Neutrophil (primary cell): ENCODE results near the gene ERP27.

Experiments
- H3K27ac ChIP-seq: fragments of 200-600 bp; sonication (generic); 2 replicates; pipeline ENCODE4 v1.5.1; 2016; ENCODE audit warnings: mild to moderate bottlenecking, moderate library complexity
- H3K27me3 ChIP-seq: fragments of 200-600 bp; sonication (generic); 2 replicates; pipeline ENCODE4 v1.6.0; 2016; ENCODE audit warnings: mild to moderate bottlenecking
- H3K36me3 ChIP-seq: fragments of 200-600 bp; sonication (generic); 2 replicates; pipeline ENCODE4 v1.5.1; 2017
- H3K4me1 ChIP-seq, 2 experiments: fragments of 200-600 bp in 1 of 2; sonication (generic) in 1 of 2; 1 replicate in 1 of 2; 2 replicates in 1 of 2; pipeline versions ENCODE4 v1.5.1 to v1.6.1; 2013 to 2016; ENCODE audit warnings: low read depth in 1 of 2, low read length in 1 of 2, mild to moderate bottlenecking in 1 of 2, moderate library complexity in 1 of 2; ENCODE audit not compliant: control insufficient read depth in 1 of 2, insufficient read depth in 1 of 2
- H3K4me3 ChIP-seq, 2 experiments: fragments of 200-600 bp in 1 of 2; sonication (generic) in 1 of 2; 1 replicate in 1 of 2; 2 replicates in 1 of 2; pipeline ENCODE4 v1.5.1; 2013 to 2016; ENCODE audit warnings: low read depth in 1 of 2, low read length in 1 of 2, mild to moderate bottlenecking in 1 of 2, moderate library complexity in 1 of 2
- H3K9me3 ChIP-seq: fragments of 200-600 bp; sonication (generic); 2 replicates; pipeline ENCODE4 v1.5.1; 2016
- TF ChIP-seq, protein P1 (sequence below): fragments of 200-600 bp; sonication (generic); IDR thresholded peaks from 2 replicates; pipeline ENCODE4 v1.5.1; 2016; ENCODE audit warnings: antibody characterized with exemption

Gene ERP27

GRCh38 chr12:14931359-14931758 is 7.0 kb downstream of the ERP27 start:
- no peak overlapping the region for H3K27ac ChIP-seq
- H3K9me3 ChIP-seq, result no peaks in the 10 kb centered on the region
- H3K4me1 ChIP-seq, result no peaks in the 10 kb centered on the region
- H3K4me3 ChIP-seq, result no peak overlapping the region
- peaks cover 62% of the 10 kb centered on the region for H3K36me3 ChIP-seq
- TF ChIP-seq, protein P1, sequence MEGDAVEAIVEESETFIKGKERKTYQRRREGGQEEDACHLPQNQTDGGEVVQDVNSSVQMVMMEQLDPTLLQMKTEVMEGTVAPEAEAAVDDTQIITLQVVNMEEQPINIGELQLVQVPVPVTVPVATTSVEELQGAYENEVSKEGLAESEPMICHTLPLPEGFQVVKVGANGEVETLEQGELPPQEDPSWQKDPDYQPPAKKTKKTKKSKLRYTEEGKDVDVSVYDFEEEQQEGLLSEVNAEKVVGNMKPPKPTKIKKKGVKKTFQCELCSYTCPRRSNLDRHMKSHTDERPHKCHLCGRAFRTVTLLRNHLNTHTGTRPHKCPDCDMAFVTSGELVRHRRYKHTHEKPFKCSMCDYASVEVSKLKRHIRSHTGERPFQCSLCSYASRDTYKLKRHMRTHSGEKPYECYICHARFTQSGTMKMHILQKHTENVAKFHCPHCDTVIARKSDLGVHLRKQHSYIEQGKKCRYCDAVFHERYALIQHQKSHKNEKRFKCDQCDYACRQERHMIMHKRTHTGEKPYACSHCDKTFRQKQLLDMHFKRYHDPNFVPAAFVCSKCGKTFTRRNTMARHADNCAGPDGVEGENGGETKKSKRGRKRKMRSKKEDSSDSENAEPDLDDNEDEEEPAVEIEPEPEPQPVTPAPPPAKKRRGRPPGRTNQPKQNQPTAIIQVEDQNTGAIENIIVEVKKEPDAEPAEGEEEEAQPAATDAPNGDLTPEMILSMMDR, result no peak
- no peaks in the 10 kb centered on the region for H3K27me3 ChIP-seq

GRCh38 chr12:14930299-14930698 is 8.0 kb downstream of the ERP27 start:
- TF ChIP-seq, protein P1, result no peak
- Histone ChIP-seq H3K27me3 (no peaks in the 10 kb centered on the region), H3K9me3 (no peaks in the 10 kb centered on the region), H3K27ac (no peak overlapping the region), H3K4me1 (no peaks in the 10 kb centered on the region), H3K36me3 (peaks cover 55% of the 10 kb centered on the region), H3K4me3 (no peak overlapping the region)

- TF ChIP-seq, protein P1, result no peak
- H3K27ac ChIP-seq, result no peak overlapping the region
- no peaks in the 10 kb centered on the region for H3K27me3 ChIP-seq
- no peaks in the 10 kb centered on the region for H3K9me3 ChIP-seq
- peaks cover 43% of the 10 kb centered on the region for H3K36me3 ChIP-seq
- no peaks in the 10 kb centered on the region for H3K4me1 ChIP-seq
- no peak overlapping the region for H3K4me3 ChIP-seq
Observed at GRCh38 chr12:14928931-14929330, 9.4 kb downstream of the ERP27 start.

GRCh38 chr12:14927267-14927666 is 11.1 kb downstream of the ERP27 start:
- Histone ChIP-seq H3K9me3 (no peaks in the 10 kb centered on the region), H3K36me3 (peaks cover 34% of the 10 kb centered on the region), H3K4me1 (no peaks in the 10 kb centered on the region), H3K27ac (no peak overlapping the region), H3K4me3 (no peak overlapping the region), H3K27me3 (no peaks in the 10 kb centered on the region)
- TF ChIP-seq, protein P1, result no peak

DNA sequence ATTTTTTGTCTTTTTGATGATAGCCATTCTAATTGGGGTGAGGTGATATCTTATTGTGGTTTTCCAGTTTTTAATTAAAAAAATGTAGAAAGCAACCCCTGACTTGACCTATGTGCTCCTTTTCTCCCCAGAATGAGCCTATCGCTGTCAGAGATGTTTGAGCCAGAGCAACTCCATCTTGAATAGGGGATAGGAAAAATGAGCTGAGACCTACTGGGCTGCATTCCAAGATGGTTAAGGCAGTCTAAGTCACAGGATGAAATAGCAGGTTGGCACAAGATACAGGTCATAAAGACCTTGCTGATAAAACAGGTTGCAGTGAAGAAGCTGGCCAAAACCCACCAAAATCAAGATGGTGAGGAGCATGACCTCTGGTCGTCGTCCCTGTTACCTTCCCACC is 13.8 kb downstream of the ERP27 start:
- no peak overlapping the region for H3K4me3 ChIP-seq
- no peak overlapping the region for H3K27ac ChIP-seq
- TF ChIP-seq, protein P1, result no peak
- H3K27me3 ChIP-seq, result no peaks in the 10 kb centered on the region
- no peaks in the 10 kb centered on the region for H3K9me3 ChIP-seq
- H3K4me1 ChIP-seq, result no peaks in the 10 kb centered on the region
- H3K36me3 ChIP-seq, result peaks cover 29% of the 10 kb centered on the region

GRCh38 chr12:14923944-14924343 is 14.4 kb downstream of the ERP27 start:
- H3K4me3 ChIP-seq, result no peak overlapping the region
- H3K4me1 ChIP-seq, result no peaks in the 10 kb centered on the region
- TF ChIP-seq, protein P1, result no peak
- no peaks in the 10 kb centered on the region for H3K9me3 ChIP-seq
- peaks cover 35% of the 10 kb centered on the region for H3K36me3 ChIP-seq
- no peaks in the 10 kb centered on the region for H3K27me3 ChIP-seq
- H3K27ac ChIP-seq, result no peak overlapping the region
